Stimulated activated naive CD8-positive, alpha-beta T cell treated with anti-CD3 and anti-CD28 coated beads, Interleukin-15, Interleukin-2, amounts not matched to agents 100 U/mL and 50 U/mL, for 24 hours (primary cell): ENCODE data around the gene TMEM221.
A peak's percentile ranks its signal among the peaks of the same experiment; 100 is the strongest.

Experiments
- ATAC-seq: fragments of 150-1000 bp; cut with Tn5 transposase; one replicate; pipeline ENCODE4 v1.10.0; 2021
- DNase-seq: peaks from one replicate; pipeline ENCODE4 v3.0.0; 2021

The TMEM221 gene

GRCh38 chr19:17405250-17406045, 43.0 kb downstream of the TMEM221 start, which contains the start of gene BST2:
Gene BST2, minus strand, starts transcription at chr19:17405630. Its CDS starts 55 bp downstream, at chr19:17405575.
- DNase-seq (peak; percentile 61), ATAC-seq (peak; percentile 82)

GRCh38 chr19:17404621-17405249, 43.7 kb downstream of the TMEM221 start:
- DNase-seq, result peak; percentile 31
- no peak for ATAC-seq

- ATAC-seq, result no peak
- peak; percentile 35 for DNase-seq
Observed at GRCh38 chr19:17404015-17404414, 44.5 kb downstream of the TMEM221 start.

GRCh38 chr19:17402982-17403855, 45.2 kb downstream of the TMEM221 start:
- ATAC-seq, result no peak
- DNase-seq, result peak; percentile 68

GRCh38 chr19:17401628-17402027, 46.8 kb downstream of the TMEM221 start:
- DNase-seq (no peak), ATAC-seq (no peak)

GRCh38 chr19:17398902-17399527, 49.5 kb downstream of the TMEM221 start:
- ATAC-seq, result no peak
- no peak for DNase-seq

- DNase-seq (peak; percentile 87), ATAC-seq (peak; percentile 58)
Observed at GRCh38 chr19:17394891-17395415, 53.5 kb downstream of the TMEM221 start.

GRCh38 chr19:17393914-17394313, 54.6 kb downstream of the TMEM221 start, which contains the start of gene CCDC194:
Gene CCDC194, minus strand, starts transcription at chr19:17394196. Its CDS starts 38 bp downstream, at chr19:17394158.
- ATAC-seq (no peak), DNase-seq (no peak)

- ATAC-seq, result no peak
- no peak for DNase-seq
Observed at GRCh38 chr19:17393002-17393401, 55.5 kb downstream of the TMEM221 start.

- DNase-seq (no peak), ATAC-seq (no peak)
Observed at GRCh38 chr19:17391371-17392151, 56.9 kb downstream of the TMEM221 start.

GRCh38 chr19:17390665-17391370, 57.6 kb downstream of the TMEM221 start:
- DNase-seq (peak; percentile 96), ATAC-seq (peak; percentile 97)

- ATAC-seq, result no peak
- DNase-seq, result no peak
Observed at GRCh38 chr19:17389957-17390664, 58.4 kb downstream of the TMEM221 start.

GRCh38 chr19:17389288-17389687, 59.2 kb downstream of the TMEM221 start:
- DNase-seq (no peak), ATAC-seq (no peak)

- peak; percentile 78 for DNase-seq
- ATAC-seq, result peak; percentile 55
Observed at GRCh38 chr19:17385878-17386611, 62.4 kb downstream of the TMEM221 start.
